Esophagus squamous epithelium (tissue), 4 donors: ENCODE data around the gene RBFOX1.

Source experiments
- POLR2A ChIP-seq, 4 donors: fragments of 450-650 bp; IDR thresholded peaks; one replicate each; pipeline ENCODE4 v1.6.1; 2017; ENCODE audit warnings: antibody characterized with exemption in 4 of 4, mild to moderate bottlenecking in 4 of 4, moderate library complexity in 3 of 4
- TF ChIP-seq, protein P1 (sequence below), 6 experiments: fragments of 450-650 bp in 4 of 6; fragments of 200-600 bp in 2 of 6; sonication (generic) in 2 of 6; IDR thresholded peaks; one replicate each; pipeline ENCODE4 v1.5.1; 2016 to 2019; ENCODE audit warnings: antibody characterized with exemption in 6 of 6, mild to moderate bottlenecking in 4 of 6, moderate library complexity in 4 of 6

DNA sequence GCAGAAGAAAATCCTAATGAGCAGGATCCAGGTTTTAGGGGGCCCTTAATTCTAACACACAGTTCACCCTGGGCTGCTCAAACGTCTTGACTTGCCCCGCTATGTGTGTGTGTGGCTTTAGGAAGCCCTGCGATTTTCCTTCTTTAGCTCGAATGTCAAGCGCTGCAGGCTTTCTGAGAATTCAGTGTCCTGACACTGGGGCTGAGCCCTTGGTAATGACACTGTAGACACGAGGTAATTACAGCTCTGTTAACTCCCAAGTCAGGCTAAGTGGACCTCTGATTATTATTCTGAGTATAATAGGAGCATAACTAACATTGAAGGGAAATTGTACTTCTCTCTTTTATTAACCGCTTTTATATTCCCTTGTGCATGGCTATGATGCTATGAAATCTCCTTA, 202.1 kb downstream of the RBFOX1 start:
- TF ChIP-seq, protein P1, sequence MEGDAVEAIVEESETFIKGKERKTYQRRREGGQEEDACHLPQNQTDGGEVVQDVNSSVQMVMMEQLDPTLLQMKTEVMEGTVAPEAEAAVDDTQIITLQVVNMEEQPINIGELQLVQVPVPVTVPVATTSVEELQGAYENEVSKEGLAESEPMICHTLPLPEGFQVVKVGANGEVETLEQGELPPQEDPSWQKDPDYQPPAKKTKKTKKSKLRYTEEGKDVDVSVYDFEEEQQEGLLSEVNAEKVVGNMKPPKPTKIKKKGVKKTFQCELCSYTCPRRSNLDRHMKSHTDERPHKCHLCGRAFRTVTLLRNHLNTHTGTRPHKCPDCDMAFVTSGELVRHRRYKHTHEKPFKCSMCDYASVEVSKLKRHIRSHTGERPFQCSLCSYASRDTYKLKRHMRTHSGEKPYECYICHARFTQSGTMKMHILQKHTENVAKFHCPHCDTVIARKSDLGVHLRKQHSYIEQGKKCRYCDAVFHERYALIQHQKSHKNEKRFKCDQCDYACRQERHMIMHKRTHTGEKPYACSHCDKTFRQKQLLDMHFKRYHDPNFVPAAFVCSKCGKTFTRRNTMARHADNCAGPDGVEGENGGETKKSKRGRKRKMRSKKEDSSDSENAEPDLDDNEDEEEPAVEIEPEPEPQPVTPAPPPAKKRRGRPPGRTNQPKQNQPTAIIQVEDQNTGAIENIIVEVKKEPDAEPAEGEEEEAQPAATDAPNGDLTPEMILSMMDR (IDR thresholded peaks at IDR 0.05), result no peak
- TF ChIP-seq POLR2A (IDR thresholded peaks at IDR 0.05), result no peak
